Amniotic stem cell (primary cell): ENCODE results near the gene STAG3.
"Not testable (repeated sequence)": the region's sequence is repeated elsewhere in the genome, so short reads cannot be mapped to it uniquely, and the experiment has no call there.

Experiments used
- DNase-seq: peaks from one replicate; lab custom pipeline; 2025; lab: John Stamatoyannopoulos, UW

STAG3 gene

GRCh38 chr7:100173806-100174495, 3.8 kb upstream of the STAG3 start:
- DNase-seq, result no peak

GRCh38 chr7:100174582-100174981, 3.1 kb upstream of the STAG3 start:
- DNase-seq, result no peak

DNA sequence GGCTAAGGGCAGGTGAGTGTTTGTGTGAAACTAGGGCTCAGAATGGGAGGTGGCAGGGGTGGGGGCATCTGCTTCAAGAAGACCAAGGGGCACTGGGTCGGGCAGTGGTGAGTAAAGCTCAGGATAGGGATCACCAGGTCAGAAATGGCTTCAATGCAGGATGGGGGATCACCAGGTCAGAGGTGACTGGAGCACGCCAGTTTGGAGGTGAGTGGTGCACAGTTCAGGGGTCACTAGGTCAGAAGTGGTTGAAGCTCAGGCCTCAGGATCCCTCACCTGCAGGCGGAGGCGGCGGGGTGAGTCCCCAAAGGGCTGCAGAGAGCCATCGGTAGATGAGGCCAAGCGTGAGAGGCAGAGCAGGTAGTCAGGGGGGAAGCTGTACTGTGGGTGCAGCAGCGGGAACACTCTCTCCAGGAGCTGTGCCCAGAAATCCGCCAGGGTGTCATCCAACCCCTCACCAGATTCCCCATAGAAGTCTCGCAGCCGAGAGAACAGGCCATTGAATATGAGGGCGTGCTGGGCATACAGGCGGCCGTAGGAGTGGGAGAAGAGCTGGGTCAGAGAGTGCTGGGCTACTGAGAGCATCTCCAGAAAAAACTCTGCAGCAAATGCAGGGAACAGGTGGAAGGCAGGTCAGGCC, 2.3 kb upstream of the STAG3 start:
- no peak for DNase-seq

DNA sequence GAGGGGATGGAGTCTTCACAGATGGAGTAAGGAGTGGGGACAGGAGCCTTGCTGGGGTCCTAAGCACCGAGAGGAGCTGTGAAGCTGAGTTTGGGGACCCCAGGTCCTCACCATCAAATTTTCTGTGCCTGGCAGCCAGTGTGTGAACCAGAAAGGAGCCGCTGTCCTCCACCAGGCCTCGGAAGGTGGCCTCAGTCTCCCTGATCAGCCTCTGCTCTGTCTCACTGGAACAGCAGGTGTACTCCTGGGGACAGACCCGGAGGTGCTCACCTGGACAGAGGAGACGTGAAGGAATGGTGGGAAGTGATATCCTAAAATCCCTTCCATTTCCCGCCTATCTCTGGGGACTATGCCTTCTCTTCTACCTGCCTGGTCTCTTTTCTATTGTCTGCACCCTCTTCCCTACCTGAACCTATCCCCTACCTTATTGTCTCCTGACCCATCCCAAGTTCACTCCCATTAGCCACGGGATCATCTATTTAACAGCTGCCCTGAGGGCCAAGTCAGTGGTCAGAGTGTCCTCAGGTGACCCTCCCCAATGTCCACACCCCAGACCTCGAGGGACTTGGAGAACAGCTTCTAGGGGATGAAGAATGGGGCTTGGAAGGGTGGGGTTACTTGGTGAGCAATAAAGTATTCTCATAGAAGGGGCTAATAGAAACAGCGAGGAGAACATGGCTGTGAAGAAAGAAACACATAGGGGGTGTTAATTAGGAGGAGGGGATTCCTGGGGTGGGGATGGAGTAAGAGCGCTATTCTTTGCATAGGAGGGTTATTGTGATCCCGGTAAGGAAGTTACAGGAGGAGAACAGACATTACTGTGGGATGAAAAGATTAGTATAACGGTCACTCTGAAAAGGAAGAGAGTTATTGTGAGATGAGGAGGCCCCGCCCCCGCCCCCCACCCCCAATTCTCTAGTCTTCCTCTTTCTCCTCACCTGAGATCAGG, 1.3 kb upstream of the STAG3 start:
- no peak for DNase-seq

- DNase-seq, result not testable (repeated sequence)
Observed at GRCh38 chr7:100180084-100180483, 2.4 kb downstream of the STAG3 start.

GRCh38 chr7:100182616-100183015, 4.9 kb downstream of the STAG3 start:
- DNase-seq, result not testable (repeated sequence)

- DNase-seq, result not testable (repeated sequence)
Observed at GRCh38 chr7:100183090-100183489, 5.4 kb downstream of the STAG3 start.

DNA sequence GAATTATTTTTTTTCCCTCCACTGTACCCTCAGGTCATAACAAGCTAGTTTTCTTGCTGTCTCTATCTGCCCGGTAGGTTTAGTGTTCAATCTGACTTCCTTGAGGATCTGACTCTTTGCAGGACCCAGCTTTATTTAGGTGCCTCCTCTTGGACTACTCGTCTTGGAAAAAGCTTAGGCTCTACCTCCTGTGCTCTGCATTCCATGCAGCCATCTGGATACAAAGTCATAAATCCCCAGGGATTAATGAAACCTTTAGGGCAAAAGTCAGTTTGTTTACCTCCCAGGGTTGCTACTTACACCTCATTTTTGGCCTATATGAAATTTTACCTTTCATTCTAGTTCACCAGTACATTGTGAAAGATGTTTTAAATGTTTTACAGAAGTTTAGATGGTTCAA, 8.0 kb downstream of the STAG3 start:
- DNase-seq, result no peak

DNA sequence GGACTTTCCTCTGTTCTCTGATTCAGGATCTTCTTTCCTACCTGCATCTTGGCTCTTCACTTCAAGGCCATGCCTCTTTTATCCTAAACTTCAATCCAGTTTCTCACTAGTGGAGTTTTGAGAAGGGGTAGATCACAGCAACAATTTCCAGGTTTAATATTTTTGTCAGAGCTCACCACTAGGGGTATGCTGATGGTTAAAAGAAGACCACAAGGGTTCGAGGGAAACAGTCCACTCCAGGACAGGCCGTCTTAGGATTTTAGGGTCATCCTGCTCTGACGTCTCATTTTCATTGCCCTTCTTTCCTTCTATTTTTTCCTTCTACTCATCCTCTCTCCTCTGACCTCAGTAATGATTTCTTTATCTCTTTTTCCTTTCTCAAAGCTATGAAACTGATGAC, 11.3 kb downstream of the STAG3 start:
- no peak for DNase-seq

GRCh38 chr7:100190048-100190711, 12.5 kb downstream of the STAG3 start:
- DNase-seq, result peak; percentile 0

DNA sequence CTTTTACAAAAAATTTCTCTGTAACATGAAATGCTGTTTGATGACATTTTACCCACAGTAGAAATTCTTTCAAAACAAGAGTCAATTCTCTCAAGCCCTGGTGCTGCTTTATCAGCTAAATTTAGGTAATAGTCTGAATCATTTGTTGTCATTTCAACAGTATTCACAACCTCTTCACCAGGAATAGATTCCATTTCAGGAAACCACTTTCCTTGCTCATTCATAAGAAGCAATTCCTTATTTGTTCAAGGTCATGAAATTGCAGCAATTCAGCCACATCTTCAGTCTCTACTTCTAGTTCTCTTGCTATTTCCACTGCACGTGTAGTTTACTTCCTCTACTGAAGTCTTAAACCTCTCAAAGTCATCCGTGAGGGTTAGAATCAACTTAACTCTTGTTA, 14.1 kb downstream of the STAG3 start:
- DNase-seq, result no peak

GRCh38 chr7:100192281-100192862, 14.7 kb downstream of the STAG3 start:
- not testable (repeated sequence) for DNase-seq

DNA sequence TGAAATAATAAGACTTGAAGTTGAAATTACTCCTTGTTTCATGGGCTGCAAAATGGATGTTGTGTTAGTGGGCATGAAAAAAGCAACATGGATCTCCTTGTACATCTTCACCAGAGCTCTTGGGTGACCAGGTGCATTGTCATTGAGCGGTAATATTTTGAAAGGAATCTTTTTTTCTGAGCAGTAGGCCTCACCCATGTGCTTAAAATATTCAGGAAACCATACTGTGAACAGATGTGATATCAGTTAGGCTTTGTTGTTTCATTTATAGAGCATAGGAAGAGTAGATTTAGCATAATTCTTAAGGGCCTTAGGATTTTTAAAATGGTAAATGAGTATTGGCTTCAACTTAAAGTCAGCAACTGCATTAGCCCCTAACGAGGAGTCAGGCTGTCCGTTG, 15.3 kb downstream of the STAG3 start:
- no peak for DNase-seq

- DNase-seq, result no peak
Observed at GRCh38 chr7:100195222-100195621, 17.5 kb downstream of the STAG3 start.

DNA sequence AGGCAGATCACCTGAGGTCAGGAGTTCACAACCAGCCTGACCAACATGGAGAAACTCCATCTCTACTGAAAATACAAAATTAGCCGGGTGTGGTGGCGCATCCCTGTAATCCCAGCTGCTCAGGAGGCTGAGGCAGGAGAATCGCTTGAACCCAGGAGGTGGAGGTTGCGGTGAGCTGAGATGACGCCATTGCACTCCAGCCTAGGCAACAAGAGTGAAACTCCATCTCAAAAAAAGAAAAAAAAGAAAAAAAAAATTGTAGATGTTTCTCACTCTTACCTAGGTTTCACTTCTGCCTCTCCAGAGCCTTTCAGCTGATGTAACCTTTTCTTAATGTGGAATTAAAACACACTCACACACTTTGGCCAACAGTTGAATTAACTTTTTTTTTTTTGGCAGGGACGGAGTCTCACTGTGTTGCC, 18.2 kb downstream of the STAG3 start:
- not testable (repeated sequence) for DNase-seq

DNA sequence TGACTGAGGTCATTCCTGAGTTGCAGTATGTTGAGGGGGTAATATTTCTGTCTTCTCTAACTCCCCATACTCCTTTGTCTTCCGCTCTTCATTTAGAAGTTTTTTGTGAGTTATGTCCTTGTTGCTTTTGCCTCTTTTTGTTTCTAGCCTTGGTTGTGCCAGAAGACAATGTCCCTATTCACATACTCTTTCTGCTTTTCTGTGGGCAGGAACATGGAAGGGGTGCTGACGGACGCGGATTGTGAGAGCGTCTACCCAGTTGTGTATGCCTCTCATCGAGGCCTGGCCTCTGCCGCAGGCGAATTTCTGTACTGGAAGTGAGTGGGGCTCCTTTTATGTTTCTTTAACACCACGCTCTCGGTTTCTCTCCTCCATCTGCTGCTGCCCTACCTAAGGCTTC, 20.5 kb downstream of the STAG3 start:
- no peak for DNase-seq

DNA sequence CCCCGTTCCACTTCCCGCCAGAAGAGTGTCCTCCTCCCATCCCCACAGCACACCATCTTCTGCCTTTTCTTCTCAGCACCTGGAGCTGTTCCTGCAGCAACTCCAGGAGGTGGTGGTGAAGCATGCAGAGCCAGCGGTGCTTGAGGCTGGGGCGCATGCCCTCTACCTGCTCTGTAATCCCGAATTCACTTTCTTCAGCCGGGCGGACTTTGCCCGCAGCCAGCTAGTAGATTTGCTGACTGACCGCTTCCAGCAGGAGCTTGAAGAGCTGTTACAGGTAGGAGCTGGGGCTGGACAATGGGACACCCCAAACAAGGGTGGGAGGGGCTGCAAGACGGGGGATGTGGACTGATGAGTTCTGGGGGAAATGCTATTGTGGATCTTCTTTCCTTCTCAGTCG, 23.0 kb downstream of the STAG3 start:
- DNase-seq, result no peak

DNA sequence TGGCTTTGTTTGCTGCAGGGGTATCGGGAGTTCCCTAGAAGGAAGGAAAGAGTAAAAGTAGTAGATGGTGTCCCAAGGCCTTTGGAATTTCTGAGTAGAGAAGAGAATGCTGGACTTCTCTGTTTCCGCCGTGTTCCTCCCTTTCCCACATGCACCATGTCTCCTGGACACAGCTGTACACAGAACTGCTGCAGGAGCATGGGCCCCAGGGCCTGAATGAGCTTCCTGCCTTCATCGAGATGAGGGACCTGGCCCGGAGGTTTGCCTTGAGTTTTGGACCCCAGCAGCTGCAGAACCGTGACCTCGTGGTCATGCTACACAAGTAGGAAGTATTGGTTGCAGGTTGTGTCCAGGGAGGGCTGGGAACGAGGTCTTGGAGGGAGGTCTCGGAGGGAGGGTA, 26.7 kb downstream of the STAG3 start:
- DNase-seq, result no peak

GRCh38 chr7:100208911-100209408, 31.2 kb downstream of the STAG3 start:
- DNase-seq, result no peak

DNA sequence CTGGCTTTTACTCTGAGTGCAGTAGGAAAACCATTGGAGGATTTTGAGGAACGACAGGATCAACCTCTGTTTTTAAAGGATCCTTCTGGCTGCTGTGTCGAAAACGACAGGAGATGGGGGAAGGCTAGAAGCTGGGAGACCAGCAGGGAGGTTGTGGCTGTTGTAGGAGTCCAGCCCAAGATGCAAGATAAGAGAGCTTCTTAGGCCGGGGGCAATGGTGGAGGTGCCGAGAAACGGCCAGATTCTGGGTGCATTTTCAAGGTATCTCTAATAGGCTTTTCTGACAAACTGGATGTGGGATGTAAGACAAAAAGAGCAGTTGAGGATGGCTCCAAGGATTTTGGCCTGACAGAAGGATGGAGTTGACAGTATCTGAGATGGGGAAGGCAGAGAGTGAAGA, 31.8 kb downstream of the STAG3 start:
- no peak for DNase-seq

DNA sequence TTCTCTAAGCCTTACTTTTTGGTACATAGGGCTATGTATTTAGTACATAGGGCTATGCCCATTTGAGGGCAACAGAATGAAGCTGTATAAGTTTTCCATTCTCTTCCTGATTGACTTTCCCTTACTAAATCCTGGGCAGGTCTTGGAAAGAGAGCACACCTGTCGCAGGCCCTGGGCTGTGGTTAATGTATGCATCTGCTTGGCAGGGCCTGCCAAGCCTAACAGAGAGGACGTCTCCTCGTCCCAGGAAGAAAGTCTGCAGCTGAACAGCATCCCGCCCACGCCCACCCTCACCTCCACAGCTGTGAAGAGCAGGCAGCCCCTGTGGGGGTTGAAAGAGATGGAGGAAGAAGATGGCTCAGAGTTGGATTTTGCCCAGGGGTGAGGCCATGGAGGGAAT, 33.1 kb downstream of the STAG3 start:
- no peak for DNase-seq

DNA sequence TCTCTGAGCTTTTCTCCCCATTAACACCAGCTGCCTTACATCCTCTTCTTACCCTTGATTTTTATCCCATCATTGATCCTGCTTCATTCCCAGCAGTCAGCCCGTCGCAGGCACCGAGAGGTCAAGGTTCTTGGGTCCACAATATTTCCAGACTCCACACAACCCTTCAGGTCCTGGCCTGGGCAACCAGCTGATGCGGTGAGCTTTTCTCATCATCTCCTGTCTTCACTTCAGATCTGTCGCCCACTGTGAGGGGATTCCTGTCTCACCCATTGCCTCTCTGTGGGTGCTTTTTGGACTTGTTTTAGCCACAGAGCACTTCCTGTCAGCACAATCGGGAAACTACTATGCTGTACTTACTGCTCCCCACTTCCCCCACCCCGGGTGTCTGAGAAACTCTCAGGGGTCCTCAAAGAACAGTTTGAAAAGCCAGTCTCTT, 33.6 kb downstream of the STAG3 start:
- no peak for DNase-seq
